NT2/D1 (cell line): ENCODE data around the gene PHOSPHO1.

Source experiments
- DNase-seq: peaks from one replicate; pipeline ENCODE4 v3.0.0-alpha.2; 2011; ENCODE audit warnings: low read depth, low spot score
- H3K27me3 ChIP-seq: 2 replicates; pipeline ENCODE4 v1.6.0; 2011; ENCODE audit warnings: mild to moderate bottlenecking; ENCODE audit not compliant: insufficient read length, insufficient read depth
- H3K36me3 ChIP-seq: 2 replicates; pipeline ENCODE4 v1.6.1; 2011; ENCODE audit warnings: mild to moderate bottlenecking, low read length, mixed read lengths; ENCODE audit not compliant: insufficient read depth, insufficient read length
- H3K4me1 ChIP-seq: 2 replicates; pipeline ENCODE4 v1.5.1; 2011; ENCODE audit not compliant: insufficient read depth, insufficient read length
- H3K4me3 ChIP-seq: 2 replicates; pipeline ENCODE4 v1.5.1; 2011; ENCODE audit warnings: low read depth; ENCODE audit not compliant: insufficient read length
- H3K9ac ChIP-seq: 2 replicates; pipeline ENCODE4 v1.6.0; 2011; ENCODE audit warnings: low read depth; ENCODE audit not compliant: insufficient read length
- H3K9me3 ChIP-seq: 2 replicates; pipeline ENCODE4 v1.5.1; 2011; ENCODE audit warnings: mild to moderate bottlenecking, low read length; ENCODE audit not compliant: insufficient read depth
- SUZ12 ChIP-seq: IDR thresholded peaks from 2 replicates; pipeline ENCODE4 v1.6.1; 2011; ENCODE audit not compliant: insufficient read length, insufficient read depth; ENCODE audit errors: extremely low read depth
- YY1 ChIP-seq: IDR thresholded peaks from 2 replicates; pipeline ENCODE4 v1.6.1; 2011; ENCODE audit not compliant: insufficient read length, insufficient read depth
- ZNF274 ChIP-seq: IDR thresholded peaks from 2 replicates; pipeline ENCODE4 v1.6.1; 2011; ENCODE audit warnings: mild to moderate bottlenecking, low read depth, low read length

PHOSPHO1 gene

DNA sequence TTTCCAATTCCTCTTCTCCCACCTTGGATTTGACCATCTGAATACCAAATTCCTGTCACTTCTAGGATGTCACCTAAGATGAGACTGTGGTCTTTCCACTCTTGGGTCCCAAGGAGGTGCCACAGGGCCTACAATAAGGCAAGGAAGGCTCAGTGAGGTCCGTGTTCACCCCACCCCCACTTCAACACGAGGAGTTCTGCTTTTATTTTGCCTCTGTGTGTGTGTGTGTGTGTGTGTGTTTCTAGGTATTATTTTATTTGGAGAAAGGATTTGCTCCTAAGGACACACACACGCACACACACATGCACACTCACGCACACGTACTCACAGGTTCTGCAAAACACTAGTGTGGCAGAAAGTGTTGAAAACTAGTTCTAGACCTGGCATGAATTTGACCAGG, 24.5 kb upstream of the PHOSPHO1 start:
- Histone ChIP-seq H3K9me3 (no peaks in the 10 kb centered on the region), H3K4me1 (no peaks in the 10 kb centered on the region), H3K4me3 (no peak overlapping the region), H3K9ac (no peak overlapping the region), H3K36me3 (no peaks in the 10 kb centered on the region), H3K27me3 (peaks cover 4% of the 10 kb centered on the region)
- DNase-seq, result no peak
- TF ChIP-seq ZNF274 (no peak), YY1 (no peak), SUZ12 (no peak)

DNA sequence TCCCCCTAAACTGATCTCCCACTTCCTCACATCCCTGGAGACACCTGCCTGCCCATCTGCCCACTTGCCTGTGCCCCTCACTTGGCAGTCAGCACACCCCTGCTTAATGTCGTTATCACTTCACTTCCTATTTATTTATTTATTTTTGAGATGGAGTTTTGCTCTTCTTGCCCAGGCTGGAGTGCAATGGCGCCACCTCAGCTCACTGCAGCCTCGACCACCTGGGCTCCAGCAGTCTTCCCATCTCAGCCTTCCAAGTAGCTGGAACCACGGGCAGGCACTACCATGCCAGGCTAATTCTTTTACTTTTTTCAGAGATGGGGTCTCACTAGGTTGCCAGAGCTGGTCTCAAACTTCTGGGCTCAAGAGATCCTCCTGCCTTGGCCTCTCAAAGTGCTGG, 23.5 kb upstream of the PHOSPHO1 start:
- H3K9me3 ChIP-seq, result no peaks in the 10 kb centered on the region
- no peak overlapping the region for H3K9ac ChIP-seq
- no peaks in the 10 kb centered on the region for H3K27me3 ChIP-seq
- DNase-seq, result no peak
- H3K36me3 ChIP-seq, result no peaks in the 10 kb centered on the region
- H3K4me1 ChIP-seq, result no peaks in the 10 kb centered on the region
- TF ChIP-seq YY1 (no peak), ZNF274 (no peak), SUZ12 (no peak)
- H3K4me3 ChIP-seq, result no peak overlapping the region

- TF ChIP-seq ZNF274 (no peak), SUZ12 (no peak), YY1 (no peak)
- H3K4me1 ChIP-seq, result no peaks in the 10 kb centered on the region
- H3K9ac ChIP-seq, result no peak overlapping the region
- no peaks in the 10 kb centered on the region for H3K27me3 ChIP-seq
- no peak overlapping the region for H3K4me3 ChIP-seq
- no peaks in the 10 kb centered on the region for H3K9me3 ChIP-seq
- DNase-seq, result no peak
- H3K36me3 ChIP-seq, result no peaks in the 10 kb centered on the region
These were observed 21.6 kb upstream of the PHOSPHO1 start for GRCh38 chr17:49252148-49252695.

DNA sequence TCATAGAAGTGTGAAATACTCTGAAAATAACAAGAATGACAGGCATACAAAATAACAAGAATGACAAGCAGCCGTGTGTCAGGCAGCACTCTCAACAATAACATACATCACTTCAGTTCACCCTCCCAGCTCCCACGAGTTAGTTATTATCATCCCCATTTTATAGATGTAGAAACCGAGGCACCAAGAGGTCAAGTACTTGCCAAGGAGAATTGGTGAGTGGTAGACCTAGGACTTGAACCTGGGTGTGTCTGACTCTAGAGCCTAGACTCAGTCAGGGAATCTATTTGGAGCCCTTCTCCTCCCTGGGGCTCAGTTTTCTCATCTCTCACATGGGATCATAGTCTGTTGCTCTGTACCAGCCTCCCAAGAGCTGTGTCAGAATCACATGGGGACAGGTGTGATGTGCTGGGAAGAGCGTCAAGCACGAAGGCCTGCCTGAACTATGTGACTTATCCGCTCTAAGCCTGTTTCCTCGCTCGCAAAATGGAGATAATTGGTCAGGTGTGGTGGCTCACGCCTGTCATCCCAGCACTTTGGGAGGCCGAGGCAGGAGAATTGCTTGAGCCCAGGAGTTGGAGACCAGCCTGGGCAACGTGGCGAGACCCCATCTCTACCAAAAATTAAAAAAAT, 19.4 kb upstream of the PHOSPHO1 start:
- no peak for TF ChIP-seq ZNF274
- no peak for TF ChIP-seq YY1
- TF ChIP-seq SUZ12, result no peak
- no peaks in the 10 kb centered on the region for H3K36me3 ChIP-seq
- no peaks in the 10 kb centered on the region for H3K27me3 ChIP-seq
- no peak overlapping the region for H3K4me3 ChIP-seq
- no peaks in the 10 kb centered on the region for H3K9me3 ChIP-seq
- no peak for DNase-seq
- no peaks in the 10 kb centered on the region for H3K4me1 ChIP-seq
- no peak overlapping the region for H3K9ac ChIP-seq

DNA sequence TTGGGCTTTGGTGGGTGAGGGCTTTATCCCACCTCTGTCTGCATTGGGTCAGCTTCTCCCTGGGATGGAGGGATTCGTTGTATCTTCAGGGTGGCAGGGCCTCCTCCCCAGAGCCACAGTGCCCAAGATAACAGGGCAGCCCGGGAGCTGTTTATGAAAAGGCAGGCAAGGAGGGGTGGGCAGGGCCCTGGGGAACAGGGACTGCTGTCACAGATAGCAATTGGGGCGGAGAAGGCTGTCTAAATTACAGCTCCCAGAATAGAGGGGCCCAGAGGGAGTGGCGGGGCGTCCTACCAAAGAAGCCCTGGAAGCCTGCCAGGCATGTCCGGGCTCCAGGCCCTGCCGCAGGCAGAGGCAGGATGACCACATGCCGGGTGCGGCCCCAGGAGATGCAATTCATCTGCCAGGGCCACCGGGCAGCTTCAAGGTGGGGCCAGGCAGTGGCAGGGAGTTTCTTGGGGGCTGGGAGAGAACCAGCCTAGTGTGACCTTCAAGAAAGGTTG, 18.8 kb upstream of the PHOSPHO1 start:
- H3K4me1 ChIP-seq, result no peaks in the 10 kb centered on the region
- no peaks in the 10 kb centered on the region for H3K36me3 ChIP-seq
- no peak for TF ChIP-seq YY1
- no peak for TF ChIP-seq ZNF274
- no peak for TF ChIP-seq SUZ12
- H3K27me3 ChIP-seq, result no peaks in the 10 kb centered on the region
- H3K9ac ChIP-seq, result no peak overlapping the region
- no peak for DNase-seq
- H3K9me3 ChIP-seq, result no peaks in the 10 kb centered on the region
- no peak overlapping the region for H3K4me3 ChIP-seq

- Histone ChIP-seq H3K4me3 (no peak overlapping the region), H3K4me1 (no peaks in the 10 kb centered on the region)
- TF ChIP-seq ZNF274 (no peak), YY1 (no peak), SUZ12 (no peak)
These were observed 17.4 kb upstream of the PHOSPHO1 start for GRCh38 chr17:49247944-49248343.

GRCh38 chr17:49244839-49245238, 14.3 kb upstream of the PHOSPHO1 start:
- no peaks in the 10 kb centered on the region for H3K36me3 ChIP-seq
- no peak for TF ChIP-seq YY1
- TF ChIP-seq ZNF274, result no peak
- TF ChIP-seq SUZ12, result no peak
- no peak overlapping the region for H3K9ac ChIP-seq
- H3K27me3 ChIP-seq, result no peaks in the 10 kb centered on the region
- H3K9me3 ChIP-seq, result no peaks in the 10 kb centered on the region
- no peak for DNase-seq
- H3K4me3 ChIP-seq, result no peak overlapping the region
- peaks cover 2% of the 10 kb centered on the region for H3K4me1 ChIP-seq

More at GRCh38 chr17:49247944-49248343, 17.4 kb upstream of the PHOSPHO1 start:
- Histone ChIP-seq H3K9ac (no peak overlapping the region), H3K27me3 (no peaks in the 10 kb centered on the region), H3K9me3 (no peaks in the 10 kb centered on the region), H3K36me3 (no peaks in the 10 kb centered on the region)
- no peak for DNase-seq
